Natural killer cell (primary cell): Measurements from ENCODE around the gene PCCA. TPM values are rescaled to one million over a fixed set of nuclear protein-coding genes. Genes with fewer than 3 reads are reported as not detected.
"Not testable (repeated sequence)": the region's sequence is repeated elsewhere in the genome, so short reads cannot be mapped to it uniquely, and the experiment has no call there.

ENCODE experiments used
- ATAC-seq, 3 donors: fragments of 150-1000 bp in 2 of 3; fragments of 200-7000 bp in 1 of 3; cut with Tn5 transposase; 1 replicate in 1 of 3; 2 replicates in 2 of 3; pipeline ENCODE4 v1.10.0; 2021; ENCODE audit warnings: mild to moderate bottlenecking in 2 of 3, moderate library complexity in 2 of 3
- DNase-seq, 2 donors: peaks; one replicate each; pipeline versions ENCODE4 v3.0.0 to v3.0.0-alpha.2; 2013 to 2021; ENCODE audit warnings: mixed read lengths in 1 of 2
- H3K27ac ChIP-seq: one replicate; pipeline ENCODE4 v1.5.1; 2013; ENCODE audit warnings: mild to moderate bottlenecking, low read length
- H3K27me3 ChIP-seq: one replicate; pipeline ENCODE4 v1.6.1; 2013; ENCODE audit warnings: low read length; ENCODE audit not compliant: control insufficient read depth, insufficient read depth
- H3K36me3 ChIP-seq: one replicate; pipeline ENCODE4 v1.6.1; 2013; ENCODE audit warnings: low read length; ENCODE audit not compliant: control insufficient read depth, insufficient read depth
- H3K4me1 ChIP-seq: one replicate; pipeline ENCODE4 v1.6.1; 2013; ENCODE audit warnings: low read length; ENCODE audit not compliant: control insufficient read depth, insufficient read depth
- H3K4me3 ChIP-seq: one replicate; pipeline ENCODE4 v1.5.1; 2013; ENCODE audit warnings: low read length
- H3K9me3 ChIP-seq: one replicate; pipeline ENCODE4 v1.6.1; 2013; ENCODE audit warnings: low read length; ENCODE audit not compliant: control insufficient read depth, insufficient read depth
- H3K27ac Mint-ChIP-seq, 2 donors: one replicate each; pipeline ENCODE4 v1.8.0; 2022; ENCODE audit warnings: mild to moderate bottlenecking in 2 of 2, mixed read lengths in 2 of 2, moderate library complexity in 1 of 2
- H3K27me3 Mint-ChIP-seq, 2 donors: one replicate each; pipeline ENCODE4 v1.8.0; 2022; ENCODE audit warnings: low read depth in 2 of 2, mixed read lengths in 2 of 2
- H3K36me3 Mint-ChIP-seq: one replicate; pipeline ENCODE4 v1.8.0; 2022; ENCODE audit warnings: mixed read lengths
- H3K4me1 Mint-ChIP-seq, 2 donors: one replicate each; pipeline ENCODE4 v1.8.0; 2022; ENCODE audit warnings: mixed read lengths in 2 of 2
- H3K4me3 Mint-ChIP-seq: one replicate; pipeline ENCODE4 v1.8.0; 2022; ENCODE audit warnings: mild to moderate bottlenecking, moderate library complexity, mixed read lengths
- H3K9me3 Mint-ChIP-seq, 2 donors: one replicate each; pipeline ENCODE4 v1.8.0; 2022; ENCODE audit warnings: mixed read lengths in 2 of 2
- WGBS: methylation state at CpG from one replicate; pipeline ENCODE4 v1.1.7; 2013; ENCODE audit warnings: missing lambda C conversion rate; ENCODE audit not compliant: insufficient coverage; 5-methylcytosine and 5-hydroxymethylcytosine counted together
- intact Hi-C: fragments of 100-400 bp; cut with micrococcal nuclease; formaldehyde crosslinking; loops from one replicate; pipeline ENCODE4 v1.14.2; 2022
- total RNA-seq, 4 donors: library from RNA; stranded (reverse); fragments of 120-200 nt in 1 of 4; gene quantifications; one replicate each; pipeline versions ENCODE4 v1.2.3 to v1.2.4, GENCODE V29; 2013 to 2022
- TF ChIP-seq, protein P1 (sequence below): fragments of 200-600 bp; IDR thresholded peaks from one replicate; pipeline ENCODE4 v1.8.0; 2022; ENCODE audit warnings: antibody characterized with exemption

The PCCA gene
- total RNA-seq, 3 donors from 2014 or later (not counting 1 experiment from before 2014, with no cell fraction given): 25.5 to 28.5 (median 28.2) TPM

DNA sequence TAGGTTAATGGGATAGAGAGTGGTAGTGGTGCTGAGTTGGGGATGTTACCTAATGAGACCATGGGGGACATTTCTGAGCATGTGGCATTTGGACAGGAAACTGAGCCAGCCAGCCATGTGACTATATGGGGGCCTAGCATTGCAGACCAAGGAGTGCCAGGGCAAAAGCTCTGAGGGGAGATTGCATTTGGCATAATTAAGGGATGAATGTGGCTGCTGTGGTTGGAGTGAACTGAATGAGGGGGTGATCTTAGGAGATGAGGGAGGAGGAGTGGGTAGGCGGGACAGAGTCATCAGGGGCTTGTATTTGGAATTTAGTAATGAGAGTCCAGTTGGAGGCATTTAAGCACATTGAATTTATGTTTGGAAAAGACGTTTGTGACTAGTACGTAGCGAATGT, 6.6 kb downstream of the PCCA start:
- Histone ChIP-seq H3K36me3 (no peaks in the 10 kb centered on the region), H3K4me1 (no peaks in the 10 kb centered on the region), H3K27ac (no peak overlapping the region), H3K9me3 (no peaks in the 10 kb centered on the region), H3K27me3 (no peaks in the 10 kb centered on the region), H3K4me3 (no peak overlapping the region)
- intact Hi-C loops: no loop called here
- no peak for DNase-seq
- H3K4me3 Mint-ChIP-seq: no peak overlapping the region
- H3K9me3 Mint-ChIP-seq: no peaks in the 10 kb centered on the region
- H3K27me3 Mint-ChIP-seq: no peaks in the 10 kb centered on the region
- peaks cover 53 to 54% of the 10 kb centered on the region in 2 donors for H3K4me1 Mint-ChIP-seq
- TF ChIP-seq, protein P1, sequence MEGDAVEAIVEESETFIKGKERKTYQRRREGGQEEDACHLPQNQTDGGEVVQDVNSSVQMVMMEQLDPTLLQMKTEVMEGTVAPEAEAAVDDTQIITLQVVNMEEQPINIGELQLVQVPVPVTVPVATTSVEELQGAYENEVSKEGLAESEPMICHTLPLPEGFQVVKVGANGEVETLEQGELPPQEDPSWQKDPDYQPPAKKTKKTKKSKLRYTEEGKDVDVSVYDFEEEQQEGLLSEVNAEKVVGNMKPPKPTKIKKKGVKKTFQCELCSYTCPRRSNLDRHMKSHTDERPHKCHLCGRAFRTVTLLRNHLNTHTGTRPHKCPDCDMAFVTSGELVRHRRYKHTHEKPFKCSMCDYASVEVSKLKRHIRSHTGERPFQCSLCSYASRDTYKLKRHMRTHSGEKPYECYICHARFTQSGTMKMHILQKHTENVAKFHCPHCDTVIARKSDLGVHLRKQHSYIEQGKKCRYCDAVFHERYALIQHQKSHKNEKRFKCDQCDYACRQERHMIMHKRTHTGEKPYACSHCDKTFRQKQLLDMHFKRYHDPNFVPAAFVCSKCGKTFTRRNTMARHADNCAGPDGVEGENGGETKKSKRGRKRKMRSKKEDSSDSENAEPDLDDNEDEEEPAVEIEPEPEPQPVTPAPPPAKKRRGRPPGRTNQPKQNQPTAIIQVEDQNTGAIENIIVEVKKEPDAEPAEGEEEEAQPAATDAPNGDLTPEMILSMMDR: no peak
- no peaks in the 10 kb centered on the region for H3K36me3 Mint-ChIP-seq
- H3K27ac Mint-ChIP-seq: no peak overlapping the region
- ATAC-seq: no peak
- 95% methylated on average over 4 of the region's 4 CpGs for WGBS

DNA sequence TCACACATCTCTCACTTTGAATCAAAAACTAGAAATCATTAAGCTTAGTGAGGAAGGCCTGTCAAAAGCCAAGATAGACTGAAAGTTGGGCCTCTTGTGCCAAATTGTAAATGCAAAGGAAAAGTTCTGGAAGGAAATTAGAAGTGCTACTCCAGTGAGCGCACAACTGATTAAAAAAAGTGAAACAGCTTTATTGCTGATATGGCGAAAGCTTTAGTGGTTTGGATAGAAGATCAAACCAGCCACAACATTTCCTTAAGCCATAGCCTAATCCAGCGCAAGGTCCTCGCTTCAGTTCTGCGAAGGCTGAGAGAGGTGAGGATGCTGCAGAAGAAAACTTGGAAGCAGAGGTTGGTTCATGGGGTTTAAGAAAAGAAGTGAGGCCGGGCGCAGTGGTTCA, 7.6 kb downstream of the PCCA start:
- TF ChIP-seq, protein P1: no peak

DNA sequence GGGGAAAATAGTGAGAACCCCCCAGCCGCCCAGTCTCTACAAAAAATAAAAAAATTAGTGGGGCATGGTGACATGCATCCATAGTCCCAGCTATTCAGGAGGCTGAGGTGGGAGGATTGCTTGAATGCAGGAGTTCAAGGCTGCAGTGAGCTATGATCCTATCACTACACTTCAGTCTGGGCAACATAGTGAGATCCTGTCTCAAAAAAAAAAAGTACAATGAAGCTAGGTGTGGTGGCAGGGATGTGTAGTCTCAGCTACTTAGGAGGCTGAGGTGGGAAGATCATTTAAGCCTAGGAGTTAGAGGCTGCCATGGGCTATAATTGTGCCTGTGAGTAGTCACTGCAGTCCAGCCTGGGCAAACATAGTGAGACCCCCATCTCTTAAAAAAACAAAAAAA, 8.9 kb downstream of the PCCA start:
- intact Hi-C loops: no loop called here
- Mint-ChIP-seq H3K36me3 (no peaks in the 10 kb centered on the region), H3K4me1 (peaks cover 44 to 48% of the 10 kb centered on the region in 2 donors), H3K27me3 (no peaks in the 10 kb centered on the region), H3K9me3 (no peaks in the 10 kb centered on the region), H3K27ac (no peak overlapping the region), H3K4me3 (no peak overlapping the region)
- TF ChIP-seq, protein P1: no peak
- DNase-seq (no peak), ATAC-seq (no peak)
- no peak overlapping the region for H3K4me3 ChIP-seq
- no peaks in the 10 kb centered on the region for H3K4me1 ChIP-seq
- H3K9me3 ChIP-seq: no peaks in the 10 kb centered on the region
- no peaks in the 10 kb centered on the region for H3K36me3 ChIP-seq
- no peaks in the 10 kb centered on the region for H3K27me3 ChIP-seq
- H3K27ac ChIP-seq: no peak overlapping the region
- 100% methylated on average over 1 of the region's 1 CpG for WGBS

More for the DNA sequence above, 7.6 kb downstream of the PCCA start:
- Mint-ChIP-seq H3K4me1 (peaks cover 45 to 46% of the 10 kb centered on the region in 2 donors), H3K9me3 (no peaks in the 10 kb centered on the region), H3K27me3 (no peaks in the 10 kb centered on the region), H3K27ac (no peak overlapping the region), H3K4me3 (no peak overlapping the region), H3K36me3 (no peaks in the 10 kb centered on the region)
- Histone ChIP-seq H3K36me3 (no peaks in the 10 kb centered on the region), H3K27me3 (no peaks in the 10 kb centered on the region), H3K4me1 (no peaks in the 10 kb centered on the region), H3K4me3 (no peak overlapping the region), H3K9me3 (no peaks in the 10 kb centered on the region), H3K27ac (no peak overlapping the region)
- intact Hi-C loops: no loop called here
- no peak for ATAC-seq
- no peak for DNase-seq
- WGBS: 96% methylated on average over 6 of the region's 7 CpGs

DNA sequence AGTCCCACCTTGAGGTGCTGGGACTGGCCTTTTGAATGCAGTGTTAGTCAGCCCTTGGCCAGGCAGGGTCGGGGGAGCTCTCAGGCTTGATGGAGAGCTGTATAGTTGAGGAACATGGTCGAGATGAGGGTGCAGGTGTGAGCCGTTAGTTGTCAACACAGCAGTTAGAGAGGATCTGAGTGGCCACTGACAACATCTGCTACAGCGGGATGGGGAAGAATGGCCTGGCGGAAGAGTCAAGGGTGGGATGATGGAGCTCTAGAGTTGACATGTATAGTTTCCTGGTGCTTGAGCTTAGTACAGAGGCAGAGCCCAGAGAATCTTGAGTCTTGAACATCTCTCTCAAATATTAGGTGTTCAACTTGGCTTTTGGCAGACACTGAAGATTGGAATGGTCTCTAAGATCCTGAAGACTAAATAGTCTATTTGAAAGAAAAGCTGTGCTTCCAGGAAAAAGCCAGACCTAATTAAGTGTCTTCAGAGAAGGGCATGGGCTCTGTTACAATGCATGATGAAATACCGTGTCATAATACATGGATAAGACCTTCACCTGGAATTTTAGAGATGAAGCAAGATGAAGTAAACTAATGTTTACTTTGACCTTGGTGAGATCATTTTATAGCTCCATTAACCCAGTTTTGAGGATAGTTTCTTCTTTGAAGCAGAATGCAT, 9.7 kb downstream of the PCCA start:
- WGBS: 97% methylated on average over 6 of the region's 6 CpGs
- H3K4me3 Mint-ChIP-seq: no peak overlapping the region

DNA sequence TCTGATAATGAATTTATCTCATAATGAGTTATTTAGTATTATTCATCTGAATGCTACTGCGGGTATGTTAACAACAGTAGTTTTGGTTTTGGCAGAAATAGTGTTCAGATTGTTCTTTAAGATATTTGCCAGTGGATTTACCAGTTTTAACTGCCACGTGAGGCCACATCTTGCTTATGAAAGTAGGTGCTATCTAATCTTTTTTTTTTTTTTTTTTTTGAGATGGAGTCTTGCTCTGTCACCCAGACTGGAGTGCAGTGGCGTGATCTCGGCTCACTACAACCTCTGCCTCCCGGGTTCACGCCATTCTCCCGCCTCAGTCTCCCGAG, 10.2 kb downstream of the PCCA start:
- H3K36me3 Mint-ChIP-seq, H3K4me1 ChIP-seq, H3K9me3 Mint-ChIP-seq, H3K27me3 Mint-ChIP-seq, ATAC-seq, DNase-seq, H3K36me3 ChIP-seq, H3K9me3 ChIP-seq, H3K4me3 Mint-ChIP-seq, H3K27ac ChIP-seq, H3K27ac Mint-ChIP-seq, H3K27me3 ChIP-seq, intact Hi-C loops, H3K4me3 ChIP-seq: not testable (repeated sequence)
- WGBS: 87% methylated on average over 8 of the region's 8 CpGs
- H3K4me1 Mint-ChIP-seq: peaks cover 39 to 42% of the 10 kb centered on the region in 2 donors

More for the DNA sequence above, 9.7 kb downstream of the PCCA start:
- no peaks in the 10 kb centered on the region for H3K36me3 Mint-ChIP-seq
- H3K4me1 Mint-ChIP-seq: peaks cover 39 to 42% of the 10 kb centered on the region in 2 donors
- Histone ChIP-seq H3K27me3 (no peaks in the 10 kb centered on the region), H3K36me3 (no peaks in the 10 kb centered on the region), H3K4me3 (no peak overlapping the region), H3K9me3 (no peaks in the 10 kb centered on the region), H3K27ac (no peak overlapping the region), H3K4me1 (no peaks in the 10 kb centered on the region)
- TF ChIP-seq, protein P1: no peak
- no peaks in the 10 kb centered on the region for H3K27me3 Mint-ChIP-seq
- no peaks in the 10 kb centered on the region for H3K9me3 Mint-ChIP-seq
- DNase-seq (no peak), ATAC-seq (no peak)
- intact Hi-C loops: no loop called here
- H3K27ac Mint-ChIP-seq: no peak overlapping the region
